NCI-H2196 treated with DMSO at 0.1 percent for 48 hours (cell line): Measurements from ENCODE around the gene USP6NL.
"Not testable (repeated sequence)": the region's sequence is repeated elsewhere in the genome, so short reads cannot be mapped to it uniquely, and the experiment has no call there.

Experiments used
- DNase-seq: peaks from one replicate; lab custom pipeline; 2025; ENCODE audit not compliant: unreplicated experiment; lab: John Stamatoyannopoulos, UW

USP6NL gene

DNA sequence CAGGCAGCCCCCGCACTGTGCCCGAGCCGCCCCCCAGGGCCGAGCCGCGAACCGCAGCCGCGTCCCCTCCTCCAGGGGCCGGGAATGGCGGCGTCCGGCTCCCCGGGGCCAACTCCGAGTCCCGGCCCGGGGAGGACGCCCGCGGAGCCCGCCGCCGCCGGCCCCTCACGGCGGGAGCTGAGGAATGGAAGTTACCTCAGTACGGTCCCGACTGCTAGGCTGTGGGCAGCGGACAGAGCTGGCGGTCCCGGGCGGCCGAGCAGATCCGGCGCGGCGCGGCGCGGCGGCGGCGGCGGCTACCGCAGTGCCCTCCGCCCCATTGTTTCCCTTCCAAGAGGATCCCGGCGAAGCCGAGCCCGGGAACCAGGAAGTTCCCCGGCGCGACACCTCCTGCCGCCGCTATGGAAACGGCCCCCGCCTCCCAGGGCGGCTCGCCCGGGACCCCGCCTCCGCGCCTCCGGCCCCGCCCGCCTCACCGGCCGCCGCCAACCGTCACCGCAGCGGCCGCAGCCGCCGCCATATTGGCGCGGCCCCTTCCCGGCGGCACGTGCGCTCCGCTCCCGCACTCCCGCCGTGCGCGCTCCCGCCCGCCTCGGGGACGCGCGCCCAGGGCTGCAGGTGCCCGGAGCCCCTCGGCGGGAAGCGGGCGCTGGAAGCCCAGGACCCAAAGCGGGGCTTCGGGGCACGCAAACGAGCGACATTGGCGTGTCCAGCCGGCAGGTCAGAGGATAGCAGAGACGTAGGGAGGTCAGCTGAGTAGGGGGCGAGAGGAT lies at the start of gene USP6NL:
USP6NL (minus strand) TSS at position 403 of the 773 bp plus-strand sequence. CDS start 14,016 bp downstream, outside the sequence.
- peak; percentile 44 for DNase-seq

DNA sequence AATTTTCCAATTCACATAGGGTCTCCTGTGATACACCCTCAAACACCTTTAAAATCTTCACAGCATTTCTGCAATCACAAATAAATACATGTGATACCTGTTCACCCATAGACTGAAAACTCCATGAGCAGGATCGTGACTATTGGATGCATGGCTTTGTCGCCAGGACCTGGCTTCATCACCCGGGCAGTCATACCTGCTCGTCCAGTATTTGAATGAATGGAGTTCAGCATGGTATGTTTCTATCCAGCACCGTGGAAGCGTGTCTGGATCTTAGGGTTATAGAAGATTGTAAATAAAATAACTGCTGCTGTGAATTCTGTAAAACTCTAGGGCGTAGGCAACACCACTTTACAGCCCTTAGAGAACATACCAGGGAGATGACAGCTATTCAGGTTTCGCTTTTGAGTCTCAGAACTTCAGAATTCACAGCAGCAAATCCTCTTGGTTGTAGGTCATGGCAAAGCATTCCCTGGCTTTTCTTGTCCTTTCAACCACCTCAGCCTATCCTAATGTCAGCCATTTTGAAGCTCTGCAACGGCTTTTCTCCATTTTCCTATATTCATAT lies 47.4 kb upstream of the USP6NL start:
- no peak for DNase-seq

DNA sequence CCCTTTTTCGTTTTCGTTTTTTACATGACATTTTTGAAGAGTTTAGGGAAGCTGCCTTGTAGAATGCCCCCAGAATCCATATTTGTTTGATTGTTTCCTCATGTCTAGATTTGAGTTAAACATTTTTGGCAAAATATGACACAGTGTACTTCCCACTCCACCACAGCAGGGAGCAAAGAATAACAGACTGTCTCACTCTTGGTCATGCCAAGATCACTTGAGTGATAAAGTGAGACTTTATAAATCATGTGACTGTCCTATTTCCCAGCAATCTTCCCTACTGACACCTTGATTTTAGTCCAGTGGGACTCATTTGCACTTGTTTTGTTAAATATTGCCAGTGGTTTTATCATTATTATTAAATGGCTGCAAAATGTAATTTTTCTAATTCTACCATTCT lies 44.4 kb upstream of the USP6NL start:
- no peak for DNase-seq

DNA sequence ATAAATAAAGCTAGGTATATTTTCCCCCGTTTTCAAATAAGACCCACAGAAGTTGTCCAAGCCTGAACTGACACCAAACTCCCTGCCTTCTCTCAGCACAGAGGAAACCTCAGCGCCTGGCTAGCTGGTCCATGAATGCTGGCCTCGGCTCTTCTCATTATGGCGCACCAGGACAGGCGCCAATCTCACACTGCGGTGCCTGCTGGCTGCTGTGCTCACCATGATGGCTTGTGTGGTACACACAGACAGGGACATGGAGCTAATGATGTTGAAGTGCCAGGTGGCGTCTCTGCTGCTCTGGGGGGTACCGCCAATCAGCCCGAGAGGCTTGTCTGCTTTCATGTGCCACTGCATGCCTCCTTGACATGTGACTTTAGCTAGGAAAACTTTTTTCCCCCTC lies 43.2 kb upstream of the USP6NL start:
- DNase-seq, result no peak

DNA sequence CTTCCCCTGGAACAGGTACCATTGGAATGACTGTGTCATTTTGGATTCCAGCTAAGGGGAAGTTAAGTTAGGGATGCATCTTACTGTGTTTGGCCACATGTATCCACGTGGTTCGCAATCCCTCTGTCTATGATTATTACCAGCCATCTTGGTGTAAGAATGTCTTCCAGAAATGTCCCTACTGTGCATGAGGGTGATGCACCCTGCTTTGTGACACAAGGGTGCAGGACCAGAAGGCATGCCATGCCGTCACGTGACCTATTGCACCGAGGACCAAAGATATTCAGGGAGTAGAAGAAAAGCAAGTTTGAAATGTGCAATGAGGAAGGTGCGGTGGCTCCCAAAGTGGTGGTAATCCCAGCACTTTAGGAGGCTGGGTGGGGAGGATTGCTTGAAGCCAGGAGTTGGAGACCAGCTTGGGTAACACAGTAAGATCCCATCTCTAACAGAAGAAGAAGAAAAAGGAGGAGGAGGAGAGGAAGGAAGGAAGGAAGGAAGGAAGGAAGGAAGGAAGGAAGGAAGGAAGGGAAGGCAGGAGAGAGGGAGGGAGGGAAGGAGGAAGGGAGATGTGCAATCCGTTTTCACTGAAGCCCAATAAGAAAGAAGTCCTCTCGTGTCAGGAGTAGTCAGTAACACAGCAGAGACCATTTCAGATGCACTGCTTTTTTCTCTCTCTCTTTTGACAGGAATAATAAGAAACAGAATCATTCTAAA lies 42.5 kb upstream of the USP6NL start:
- no peak for DNase-seq

DNA sequence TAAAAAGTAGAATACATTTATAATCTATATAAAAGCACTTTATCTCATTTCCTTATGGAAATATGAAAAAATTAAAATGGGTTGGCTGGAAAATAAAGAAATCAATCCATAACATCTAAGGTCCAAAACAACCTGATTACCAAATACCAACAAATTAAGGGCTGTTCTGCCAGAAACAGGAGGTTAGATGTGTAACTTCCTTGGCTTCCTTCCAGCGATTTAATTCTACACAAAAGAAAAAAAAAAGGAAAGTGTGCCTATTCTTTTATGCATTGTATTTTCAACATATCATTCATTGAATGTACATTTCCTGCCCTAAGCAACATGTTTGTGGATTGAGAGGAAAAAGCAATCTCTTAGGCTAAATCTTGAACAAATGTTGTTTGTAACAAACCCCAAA lies 36.2 kb upstream of the USP6NL start:
- no peak for DNase-seq

DNA sequence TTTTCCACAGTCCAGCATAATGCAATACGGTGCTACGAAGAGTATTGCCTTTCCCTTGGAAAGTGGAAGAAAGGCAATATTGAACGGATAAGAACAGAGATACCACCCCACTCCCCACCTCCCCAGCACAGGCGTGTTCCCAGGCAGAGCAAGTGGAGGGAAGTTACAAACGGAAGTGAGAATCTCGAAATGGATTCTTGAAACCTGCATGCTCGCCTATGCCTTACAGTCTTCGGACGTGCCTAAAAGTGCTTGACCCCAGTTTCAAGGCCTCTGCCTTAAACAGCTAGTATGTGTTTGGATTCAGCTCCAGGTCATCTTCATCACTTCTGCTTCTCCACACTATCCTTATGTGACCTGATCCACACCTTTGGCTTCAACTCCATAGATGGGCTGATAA lies 35.0 kb upstream of the USP6NL start:
- DNase-seq, result no peak

DNA sequence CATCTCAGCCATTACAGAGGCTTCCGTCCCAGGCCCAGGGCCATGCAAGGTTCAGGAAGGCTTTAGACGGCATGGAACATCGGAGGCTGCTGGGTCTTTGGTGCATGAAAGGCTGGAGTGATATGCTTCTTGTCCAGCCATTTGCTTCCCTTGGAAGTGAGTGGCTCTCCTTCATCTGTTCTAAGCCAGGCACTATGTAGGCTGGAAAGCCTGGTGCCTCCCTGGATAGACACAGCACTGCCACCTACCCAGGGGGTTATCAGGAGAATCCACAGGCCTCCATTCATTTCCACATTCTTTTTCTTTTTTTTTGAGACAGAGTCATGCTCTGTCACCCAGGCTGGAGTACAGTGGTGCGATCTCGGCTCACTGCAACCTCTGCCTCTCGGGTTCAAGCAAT lies 31.6 kb upstream of the USP6NL start:
- DNase-seq, result no peak

DNA sequence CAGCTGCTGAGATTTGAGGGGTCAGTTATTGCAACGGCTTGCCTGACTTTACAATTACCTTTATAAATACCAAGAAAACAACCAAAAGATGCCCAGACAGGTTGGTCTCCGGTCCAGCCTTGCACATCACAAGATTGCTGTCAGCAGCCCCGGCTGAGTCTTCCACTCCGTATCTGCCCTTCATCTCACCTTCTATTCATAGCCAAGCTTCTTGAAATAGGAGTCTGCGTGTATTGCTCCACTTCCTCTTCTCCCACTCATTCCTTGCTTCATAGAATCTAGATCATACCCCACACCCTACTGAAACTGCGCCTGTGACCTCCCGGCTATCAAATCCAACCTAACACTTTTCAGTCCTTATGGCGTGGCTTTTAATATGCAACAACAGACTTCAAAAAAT lies 31.1 kb upstream of the USP6NL start:
- no peak for DNase-seq

DNA sequence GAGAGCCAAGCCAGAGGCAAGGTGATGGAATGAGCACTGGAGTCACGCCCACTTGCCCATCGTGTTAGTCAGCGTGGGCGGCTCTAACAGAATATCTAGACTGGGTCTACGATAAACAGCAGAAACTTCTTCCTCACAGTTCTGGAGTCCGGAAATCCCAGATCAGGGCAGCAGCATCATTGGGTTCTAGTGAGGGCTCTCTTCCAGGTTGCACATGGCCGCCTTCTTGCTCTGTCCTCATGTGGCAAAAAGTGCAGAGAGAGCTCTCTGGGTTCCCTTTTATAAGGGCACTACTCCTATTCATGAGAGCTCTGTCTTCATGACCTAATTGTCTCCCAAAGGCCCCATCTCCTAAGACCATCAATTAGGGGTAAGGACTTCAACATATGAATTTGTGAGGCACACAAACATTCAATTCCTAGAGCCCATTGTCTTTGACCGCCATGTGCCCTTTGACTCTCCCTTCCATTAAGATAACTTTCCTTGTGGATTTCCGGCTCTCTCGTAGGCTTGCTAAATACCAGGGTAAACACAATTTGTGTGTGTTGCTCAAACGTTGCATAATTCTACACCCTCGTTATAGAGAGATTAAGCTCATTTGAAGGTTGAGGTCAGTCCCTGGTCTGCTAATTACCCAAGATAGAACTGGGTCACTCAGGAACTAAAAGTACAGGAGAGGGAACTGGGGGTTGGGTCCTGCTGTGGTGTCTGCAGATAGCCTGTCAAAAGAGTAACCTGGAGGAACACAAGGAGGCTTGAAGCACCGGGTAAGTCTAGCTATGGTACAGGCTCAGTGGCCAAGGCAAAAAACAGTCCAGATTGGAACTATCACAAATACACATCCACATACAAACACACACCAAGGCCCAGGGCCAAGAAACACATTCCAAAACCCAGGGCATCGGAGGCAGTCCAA lies 28.7 kb upstream of the USP6NL start:
- no peak for DNase-seq

DNA sequence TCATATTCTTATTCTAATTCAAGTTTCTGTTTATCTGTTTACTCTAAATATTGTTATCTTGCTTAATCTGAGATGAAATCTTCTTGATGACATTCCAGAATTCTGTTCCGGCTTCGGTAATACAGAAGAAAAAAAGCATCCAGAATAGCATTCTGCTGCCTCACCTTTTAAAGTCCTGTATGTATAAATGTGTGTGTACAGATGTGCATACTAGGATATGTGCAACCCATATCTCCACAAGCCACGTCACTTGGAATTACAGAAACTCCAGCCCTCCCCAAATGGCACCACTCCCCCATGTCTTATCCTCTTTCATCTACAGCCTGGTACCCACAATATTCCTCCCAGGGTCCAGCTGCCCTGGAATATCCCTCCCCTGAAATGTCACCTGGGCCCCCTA lies 27.9 kb upstream of the USP6NL start:
- DNase-seq, result no peak

DNA sequence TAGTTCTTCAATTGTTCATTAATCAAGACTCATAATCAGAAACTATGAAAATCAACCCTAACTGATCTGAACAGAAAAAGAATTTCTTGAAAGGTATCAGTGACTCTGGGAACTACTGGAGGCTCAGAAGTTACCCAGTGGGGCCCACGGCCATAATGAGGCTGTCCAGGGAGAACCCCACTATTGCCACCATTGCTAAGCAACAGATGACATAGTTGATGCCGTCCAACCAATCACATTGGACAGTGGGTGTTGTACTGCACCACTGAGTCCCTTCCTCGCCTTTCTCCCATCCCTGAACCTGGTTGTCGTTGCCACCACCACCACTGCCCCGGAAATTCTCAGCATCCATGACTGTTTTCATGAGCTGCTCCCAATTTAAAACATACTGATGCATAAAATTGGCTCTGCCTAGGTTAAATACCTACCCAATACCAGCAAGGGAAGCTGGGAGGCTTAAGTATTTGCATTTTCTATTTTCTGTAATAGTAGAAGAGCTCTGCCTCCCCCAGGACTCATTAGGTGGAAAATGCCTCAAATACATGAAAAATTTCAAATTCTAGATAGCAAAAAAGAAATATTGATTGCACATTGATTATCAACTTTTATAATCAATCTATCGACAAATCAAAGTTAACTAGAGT lies 26.7 kb upstream of the USP6NL start:
- no peak for DNase-seq

DNA sequence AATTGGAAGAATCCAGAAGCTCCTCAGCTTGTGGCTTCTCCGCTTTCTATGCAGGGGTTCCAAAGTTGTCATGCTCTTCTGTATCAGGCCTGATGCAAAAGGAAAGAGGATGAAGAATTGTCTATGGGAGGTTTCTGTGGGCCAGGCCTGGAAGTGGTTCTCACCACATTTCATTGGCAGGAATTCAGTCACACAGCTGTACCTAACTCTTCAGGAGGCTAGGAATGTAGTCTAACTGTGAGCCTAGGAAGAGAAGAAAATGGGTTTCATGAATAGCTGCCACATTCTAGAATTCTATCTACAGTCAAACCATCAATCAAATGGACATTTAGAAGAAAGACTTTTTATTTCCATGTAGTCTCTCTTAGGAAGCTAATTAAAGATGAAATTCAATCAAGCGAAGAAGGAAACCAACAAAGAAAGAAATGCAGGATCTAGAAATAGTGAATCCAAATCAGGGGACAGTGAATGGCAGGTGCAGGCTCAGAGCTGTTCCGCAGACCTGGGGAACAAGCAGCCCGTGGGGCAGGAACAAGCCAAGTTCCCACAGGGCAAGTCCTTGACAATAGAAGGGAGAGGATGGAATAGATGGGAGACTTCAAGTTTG lies 25.4 kb upstream of the USP6NL start:
- DNase-seq, result no peak

DNA sequence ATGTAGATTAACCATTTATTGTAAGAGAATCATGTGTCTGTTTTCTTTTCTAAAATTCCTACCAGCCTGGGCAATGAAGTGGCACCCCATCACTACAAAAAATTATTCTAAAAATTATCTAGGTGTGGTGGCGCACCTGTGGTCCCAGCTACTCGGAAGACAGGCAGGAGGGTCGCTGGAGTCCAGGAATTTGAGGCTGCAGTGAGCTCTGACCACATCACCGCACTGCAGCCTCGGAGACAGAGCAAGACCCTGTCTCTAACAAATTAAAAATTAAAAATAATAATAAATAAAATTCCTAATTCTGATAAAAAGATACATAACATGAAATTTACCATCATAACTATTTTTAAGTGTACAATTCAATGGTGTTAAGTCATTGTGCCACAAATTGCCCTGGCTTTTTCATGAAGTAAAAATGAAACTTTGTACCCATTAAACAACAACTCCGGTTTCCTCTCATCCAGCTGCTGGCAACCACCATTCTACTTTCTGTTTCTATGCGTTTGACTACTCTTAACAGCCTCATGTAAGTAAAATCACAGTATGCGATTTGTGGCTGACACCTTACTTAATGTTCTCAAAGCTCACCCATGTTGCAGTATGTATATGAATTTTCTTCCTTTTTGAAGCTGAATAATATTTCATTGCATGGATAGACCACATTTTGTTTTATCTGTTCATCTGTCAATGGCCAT lies 20.6 kb upstream of the USP6NL start:
- no peak for DNase-seq

DNA sequence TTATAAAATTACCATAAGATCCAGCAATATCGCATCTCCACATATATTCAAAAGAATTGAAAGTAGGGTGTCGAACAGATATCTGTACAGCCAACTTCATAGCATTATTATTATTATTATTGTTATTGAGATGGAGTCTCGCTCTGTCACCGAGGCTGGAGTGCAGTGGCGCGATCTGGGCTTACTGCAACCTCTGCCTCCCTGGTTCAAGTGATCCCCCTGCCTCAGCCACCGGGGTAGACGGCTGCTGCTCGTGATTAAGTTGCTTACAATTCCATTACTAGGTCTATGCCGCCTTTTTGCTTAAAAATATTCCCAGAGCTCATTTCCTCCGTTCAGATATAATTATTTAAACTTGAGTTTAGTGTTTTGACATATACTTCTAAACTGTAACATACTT lies 19.8 kb upstream of the USP6NL start:
- no peak for DNase-seq

DNA sequence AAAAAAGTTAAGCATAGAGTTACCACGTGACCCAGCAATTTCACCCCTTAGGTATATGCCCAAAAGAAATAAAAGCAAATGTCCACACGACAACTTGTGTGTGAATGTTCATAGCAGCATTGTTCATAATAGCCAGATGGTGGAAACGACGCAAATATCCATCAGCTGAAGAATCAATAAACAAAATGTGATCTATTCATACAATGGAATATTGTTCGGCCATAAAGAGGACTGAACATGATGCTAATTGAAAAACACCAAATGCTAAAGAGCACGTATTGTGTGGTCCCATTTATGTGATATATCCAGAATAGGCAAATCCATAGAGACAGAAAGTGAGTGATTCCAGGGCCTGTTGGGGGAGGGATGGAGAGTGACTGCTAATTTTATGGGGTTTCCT lies 18.3 kb upstream of the USP6NL start:
- DNase-seq, result no peak

DNA sequence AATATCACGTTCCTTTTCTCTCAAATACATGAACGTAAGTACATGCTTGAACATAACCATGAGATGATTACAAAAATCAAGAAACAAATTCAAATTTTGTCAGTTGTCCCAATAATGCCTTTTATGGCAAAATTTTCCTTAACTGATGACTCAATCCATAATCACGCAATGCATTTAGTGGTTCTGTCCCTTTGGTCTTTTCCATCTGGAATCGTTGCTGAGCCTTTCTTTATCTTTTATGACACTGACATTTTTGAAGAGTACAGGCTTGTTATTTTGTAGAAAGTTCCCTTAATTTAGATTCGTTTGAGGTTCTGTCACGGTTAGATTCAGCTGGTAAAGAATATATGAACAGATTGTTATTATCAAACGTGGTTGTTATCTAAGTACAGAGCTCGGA lies 16.5 kb upstream of the USP6NL start:
- DNase-seq, result not testable (repeated sequence)

DNA sequence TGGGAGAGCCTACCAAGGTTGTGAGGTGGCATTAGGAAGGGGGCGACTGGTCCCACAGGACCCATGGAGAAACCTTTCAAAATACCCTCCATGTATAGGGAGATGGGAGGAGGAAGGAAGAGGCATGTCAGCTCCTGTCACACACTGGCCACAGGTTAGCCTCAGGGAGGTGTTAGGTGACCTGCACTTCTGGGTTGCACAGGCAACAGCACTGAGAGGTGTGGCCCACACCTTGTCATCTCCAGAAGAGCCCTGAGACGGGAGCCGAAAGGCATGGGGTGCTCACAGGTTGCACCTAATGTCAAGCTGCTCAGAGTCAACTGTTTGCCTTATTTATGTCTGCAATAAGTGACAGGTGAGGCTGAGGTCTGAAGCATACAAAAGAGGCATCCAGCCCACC lies 14.6 kb upstream of the USP6NL start:
- no peak for DNase-seq

DNA sequence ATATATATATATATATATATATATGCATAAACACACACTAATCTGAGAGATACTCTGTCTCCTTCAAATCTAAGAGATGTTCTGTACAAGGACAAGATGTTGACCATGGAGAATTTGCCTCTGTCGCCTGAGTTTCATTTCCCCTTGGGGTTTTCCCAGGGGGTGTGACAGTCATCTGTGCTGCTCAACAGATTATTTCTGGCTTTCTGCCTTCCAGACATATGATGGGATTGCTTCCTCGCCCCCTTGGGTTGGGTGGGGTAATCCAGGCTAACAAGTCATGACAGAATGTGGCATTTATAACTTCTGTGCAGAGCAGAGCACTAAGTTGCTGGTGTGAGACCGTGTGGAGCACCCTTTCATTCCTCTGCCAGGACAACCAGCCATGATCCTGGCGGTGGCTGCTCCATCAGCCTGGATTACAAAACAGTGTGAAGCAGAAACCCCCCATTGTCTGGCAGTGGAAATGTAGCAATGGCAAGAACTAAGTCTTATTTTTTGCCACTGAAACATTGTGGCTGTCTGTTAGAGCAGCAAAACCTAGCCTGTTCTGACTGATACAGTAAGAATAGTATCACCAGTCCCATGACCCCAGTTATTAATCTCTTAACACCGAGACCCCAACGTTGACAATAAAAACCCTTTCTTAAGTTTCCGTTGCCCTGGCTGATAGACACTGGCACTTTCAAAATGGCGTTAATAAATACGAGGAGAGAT lies 13.7 kb upstream of the USP6NL start:
- no peak for DNase-seq
